GM12878 (cell line): ENCODE data around the gene IFNL2. TPM values are rescaled to one million over a fixed set of nuclear protein-coding genes. Genes with fewer than 3 reads are reported as not detected.

ENCODE experiments used
- ATAC-seq: fragments of 200-7000 bp; cut with Tn5 transposase; 3 replicates; pipeline ENCODE4 v1.9.1; 2020; ENCODE audit warnings: mild to moderate bottlenecking, moderate library complexity
- BruUV-seq: library from RNA; stranded (reverse); fragments of 400-500 nt; replicated peaks from 2 replicates; lab custom pipeline; 2021; lab: Mats Ljungman, UMichigan
- CTCF ChIA-PET: fragments of 300-600 bp; sonication (Branson Sonifier 250); formaldehyde crosslinking; extraction: SDS; loops from one replicate; lab custom pipeline; 2021; ENCODE audit warnings: inconsistent platforms; lab: Yijun Ruan, JAX
- POLR2A ChIA-PET: fragments of 350-600 bp; formaldehyde crosslinking; extraction: SDS; loops from one replicate; lab custom pipeline; 2021; ENCODE audit warnings: inconsistent platforms; lab: Charles Lee
- RAD21 ChIA-PET: fragments of 300-600 bp; sonication (Branson Sonifier 250); formaldehyde crosslinking; loops from one replicate; lab custom pipeline; 2023; ENCODE audit warnings: antibody characterized with exemption; ENCODE audit not compliant: unreplicated experiment; lab: Charles Lee
- SMC1A ChIA-PET: fragments of 300-600 bp; sonication (Branson Sonifier 250); formaldehyde crosslinking; loops from one replicate; lab custom pipeline; 2023; ENCODE audit not compliant: unreplicated experiment, uncharacterized antibody; lab: Charles Lee
- DNase-seq: peaks from one replicate; pipeline ENCODE4 v3.0.0-alpha.2; 2011; ENCODE audit warnings: low read depth, low spot score
- FAIRE-seq: peaks from 3 replicates; lab custom pipeline; 2011; peaks lifted over from hg19 to GRCh38; lab: Jason Lieb, UNC
- H2AFZ ChIP-seq: 2 replicates; pipeline ENCODE4 v1.6.0; 2011; ENCODE audit warnings: low read depth, low read length, control low read depth; ENCODE audit not compliant: control insufficient read depth
- H3K27ac ChIP-seq: 2 replicates; pipeline ENCODE4 v1.5.1; 2011; ENCODE audit warnings: control low read depth; ENCODE audit not compliant: control insufficient read depth, insufficient read depth
- H3K27me3 ChIP-seq, 2 experiments: replicated peaks in 1 of 2; 2 replicates each; pipeline versions ENCODE4 v1.6.0 to v1.6.1; 2011; ENCODE audit warnings: low read length in 1 of 2; ENCODE audit not compliant: control insufficient read depth in 2 of 2, insufficient read depth in 2 of 2
- H3K36me3 ChIP-seq, 2 experiments: 2 replicates each; pipeline ENCODE4 v1.5.1; 2011; ENCODE audit warnings: low read length in 1 of 2; ENCODE audit not compliant: control insufficient read depth in 2 of 2, insufficient read depth in 2 of 2
- H3K4me1 ChIP-seq: 2 replicates; pipeline ENCODE4 v1.6.1; 2011; ENCODE audit warnings: mild to moderate bottlenecking, low read length, moderate library complexity, mixed read lengths; ENCODE audit not compliant: control insufficient read depth, insufficient read depth
- H3K4me2 ChIP-seq: 2 replicates; pipeline ENCODE4 v1.6.0; 2011; ENCODE audit warnings: control low read depth; ENCODE audit not compliant: control insufficient read depth, insufficient read depth
- H3K4me3 ChIP-seq: fragments of 200-600 bp; sonication (generic); 2 replicates; pipeline ENCODE4 v1.5.1; 2016
- H3K79me2 ChIP-seq: 2 replicates; pipeline ENCODE4 v1.6.0; 2011; ENCODE audit warnings: low read length; ENCODE audit not compliant: control insufficient read depth, insufficient read depth
- H3K9ac ChIP-seq: 2 replicates; pipeline ENCODE4 v1.8.0; 2011; ENCODE audit warnings: low read length, control low read depth, mixed read lengths; ENCODE audit not compliant: control insufficient read depth, insufficient read depth
- H3K9me3 ChIP-seq: replicated peaks from 3 replicates; pipeline ENCODE4 v1.5.1; 2011; ENCODE audit warnings: mild to moderate bottlenecking, low read length; ENCODE audit not compliant: control insufficient read depth, insufficient read depth
- H4K20me1 ChIP-seq: 2 replicates; pipeline ENCODE4 v1.6.0; 2011; ENCODE audit not compliant: control insufficient read depth, insufficient read depth
- CREM ChIP-seq: IDR thresholded peaks from 2 replicates; pipeline ENCODE4 v1.6.1; 2014; ENCODE audit warnings: antibody characterized with exemption, low read depth
- HCFC1 ChIP-seq: fragments of 150-350 bp; IDR thresholded peaks from 2 replicates; pipeline ENCODE4 v1.6.1; 2014; ENCODE audit warnings: low read length
- HDAC6 ChIP-seq: fragments of 200-600 bp; sonication (generic); IDR thresholded peaks from one replicate; pipeline ENCODE4 v1.8.0; 2017; ENCODE audit warnings: antibody characterized with exemption; ENCODE audit not compliant: unreplicated experiment
- HDGF ChIP-seq: fragments of 450-650 bp; IDR thresholded peaks from 2 replicates; pipeline ENCODE4 v1.6.1; 2016; ENCODE audit warnings: antibody characterized with exemption
- JUND ChIP-seq: IDR thresholded peaks from 2 replicates; pipeline ENCODE4 v1.6.1; 2012; ENCODE audit warnings: low read depth, mild to moderate bottlenecking, low read length, improper control_type of control experiment, moderate library complexity
- MEF2B ChIP-seq: fragments of 450-650 bp; IDR thresholded peaks from 2 replicates; pipeline ENCODE4 v1.6.1; 2018; ENCODE audit warnings: mild to moderate bottlenecking, moderate library complexity; ENCODE audit not compliant: partially characterized antibody, poor library complexity, severe bottlenecking
- MYB ChIP-seq: fragments of 150-350 bp; IDR thresholded peaks from 2 replicates; pipeline ENCODE4 v1.6.1; 2014; ENCODE audit warnings: mild to moderate bottlenecking, low read depth, low read length, borderline replicate concordance
- MYC ChIP-seq: IDR thresholded peaks from 2 replicates; pipeline ENCODE4 v1.6.1; 2011; ENCODE audit warnings: mild to moderate bottlenecking, low read length, moderate library complexity, inconsistent platforms; ENCODE audit not compliant: insufficient read depth, insufficient replicate concordance, insufficient read length, severe bottlenecking
- NBN ChIP-seq: fragments of 450-650 bp; IDR thresholded peaks from 2 replicates; pipeline ENCODE4 v1.6.1; 2016
- PML ChIP-seq: IDR thresholded peaks from 2 replicates; pipeline ENCODE4 v1.6.1; 2012; ENCODE audit warnings: low read length, inconsistent platforms
- POU2F2 ChIP-seq: IDR thresholded peaks from 3 replicates; pipeline ENCODE4 v1.6.1; 2011; ENCODE audit warnings: low read depth, mild to moderate bottlenecking, low read length, borderline replicate concordance
- RBBP5 ChIP-seq: fragments of 200-600 bp; sonication (generic); conservative IDR thresholded peaks from 2 replicates; pipeline ENCODE4 v1.6.1; 2016
- RCOR1 ChIP-seq: conservative IDR thresholded peaks from 2 replicates; pipeline ENCODE4 v1.6.1; 2012; ENCODE audit warnings: low read depth, low read length, improper control_type of control experiment
- RELB ChIP-seq: fragments of 450-650 bp; IDR thresholded peaks from 2 replicates; pipeline ENCODE4 v1.6.1; 2017; ENCODE audit warnings: low read depth, mild to moderate bottlenecking, moderate library complexity
- RUNX3 ChIP-seq: IDR thresholded peaks from 2 replicates; pipeline ENCODE4 v1.6.1; 2012; ENCODE audit warnings: low read length, inconsistent platforms
- SIN3A ChIP-seq: IDR thresholded peaks from 2 replicates; pipeline ENCODE4 v1.6.1; 2012; ENCODE audit warnings: low read depth, low read length, improper control_type of control experiment
- SUPT20H ChIP-seq: IDR thresholded peaks from 2 replicates; pipeline ENCODE4 v1.6.1; 2011; ENCODE audit warnings: low read depth, mild to moderate bottlenecking, low read length, moderate library complexity, borderline replicate concordance; ENCODE audit not compliant: control insufficient read depth
- TBL1XR1 ChIP-seq: IDR thresholded peaks from 2 replicates; pipeline ENCODE4 v1.6.1; 2012; ENCODE audit warnings: low read depth, low read length, improper control_type of control experiment
- ZBTB11 ChIP-seq: fragments of 450-650 bp; formaldehyde crosslinking; IDR thresholded peaks from 2 replicates; pipeline ENCODE4 v1.5.0; 2022; ENCODE audit warnings: mild to moderate bottlenecking, missing genetic modification characterization
- ZNF217 ChIP-seq: fragments of 450-650 bp; IDR thresholded peaks from 2 replicates; pipeline ENCODE4 v1.6.1; 2017; ENCODE audit warnings: antibody characterized with exemption, mild to moderate bottlenecking
- WGBS: methylation state at CpG from one replicate; pipeline ENCODE4 v1.1.6; 2016; ENCODE audit warnings: low lambda C conversion rate; ENCODE audit not compliant: insufficient replicate concordance, insufficient coverage; ENCODE audit errors: missing lambda C conversion rate; 5-methylcytosine and 5-hydroxymethylcytosine counted together
- in situ Hi-C: fragments of 300-500 bp; cut with MboI; formaldehyde crosslinking; loops from 9 replicates; pipeline ENCODE4 v1.14.3; 2018; ENCODE audit warnings: mixed read lengths
- intact Hi-C: fragments of 100-400 bp; cut with micrococcal nuclease; formaldehyde crosslinking; loops from one replicate; pipeline ENCODE4 v1.14.2; 2022; ENCODE audit not compliant: unreplicated experiment
- polyA plus RNA-seq, 11 experiments: library from polyadenylated mRNA; depleted of rRNA in 4 of 11; unstranded in 6 of 11; stranded (reverse) in 5 of 11; fragments of >200 nt; fragmentation: Nextera tagmentation in 4 of 11; fragmentation: Illumina TruSeq in 1 of 11; extraction: Ambion mirVana in 4 of 11; extraction: Trizol in 1 of 11; gene quantifications; 1 replicate in 1 of 11; 2 replicates in 10 of 11; pipeline versions ENCODE4 v1.2.1 to v1.2.3, GENCODE V29; 2011 to 2016; ENCODE audit warnings: inconsistent platforms in 2 of 11, missing spikeins in 2 of 11, low read depth in 1 of 11
- total RNA-seq, 4 experiments: library from RNA; depleted of rRNA in 3 of 4; stranded (reverse); fragments of >200 nt in 3 of 4; fragmentation: Illumina TruSeq in 1 of 4; extraction: Trizol in 1 of 4; gene quantifications; 2 replicates each; pipeline versions ENCODE4 v1.2.1 to v1.2.3, GENCODE V29; 2013 to 2021

Gene IFNL2
- total and polyA plus RNA-seq, 10 of the 15 experiments (the other 5 are each of a cell fraction or from before 2014, with no cell fraction given) = 0.24 TPM; not detected in 9

- TF ChIP-seq MEF2B = no peak
Measured at GRCh38 chr19:39238944-39239343, 29.3 kb upstream of the IFNL2 start (continued).

GRCh38 chr19:39240421-39240820 lies 27.8 kb upstream of the IFNL2 start:
- no peak overlapping the region for H3K4me3 ChIP-seq
- no peaks in the 10 kb centered on the region for H3K9me3 ChIP-seq
- TF ChIP-seq RCOR1 (no peak), RUNX3 (no peak), PML (no peak), ZBTB11 (CRISPR knock-in tag) (no peak), MYC (no peak), CREM (no peak), JUND (no peak), TBL1XR1 (no peak), POU2F2 (no peak), RELB (no peak), SIN3A (no peak), MYB (no peak), HDGF (no peak), RBBP5 (no peak), HCFC1 (no peak), SUPT20H (no peak), HDAC6 (no peak), ZNF217 (no peak), NBN (no peak)
- no peaks in the 10 kb centered on the region for H4K20me1 ChIP-seq
- 76% methylated on average over 7 of the region's 7 CpGs for WGBS
- RAD21 ChIA-PET = no interaction called here
- H3K27ac ChIP-seq = no peak overlapping the region
- POLR2A ChIA-PET = interaction anchor here (0.6 kb wide), 1 partner anchor 222 kb away, joined by 4 read pairs; no protein-coding TSS in a partner anchor
- ATAC-seq (no peak), DNase-seq (no peak), FAIRE-seq (no peak)
- CTCF ChIA-PET = no interaction called here
- H3K9ac ChIP-seq = no peak overlapping the region
- peaks cover 7% of the 10 kb centered on the region for H3K4me1 ChIP-seq
- H2AFZ ChIP-seq = no peak overlapping the region
- no peaks in the 10 kb centered on the region for H3K79me2 ChIP-seq
- BruUV-seq = no TSS peak
- no peaks in the 10 kb centered on the region for H3K27me3 ChIP-seq
- intact Hi-C loops (no loop called here), in situ Hi-C loops (no loop called here)
- SMC1A ChIA-PET = no interaction called here
- no peaks in the 10 kb centered on the region for H3K36me3 ChIP-seq
- H3K4me2 ChIP-seq = no peak overlapping the region
